RPMI8226 (cell line): ENCODE data around the gene CTRB2.
A peak's percentile ranks its signal among the peaks of the same experiment; 100 is the strongest.
"Not testable (repeated sequence)": the region's sequence is repeated elsewhere in the genome, so short reads cannot be mapped to it uniquely, and the experiment has no call there.

Experiments
- DNase-seq: peaks from one replicate; pipeline ENCODE4 v3.0.0-alpha.2; 2015

The CTRB2 gene

DNA sequence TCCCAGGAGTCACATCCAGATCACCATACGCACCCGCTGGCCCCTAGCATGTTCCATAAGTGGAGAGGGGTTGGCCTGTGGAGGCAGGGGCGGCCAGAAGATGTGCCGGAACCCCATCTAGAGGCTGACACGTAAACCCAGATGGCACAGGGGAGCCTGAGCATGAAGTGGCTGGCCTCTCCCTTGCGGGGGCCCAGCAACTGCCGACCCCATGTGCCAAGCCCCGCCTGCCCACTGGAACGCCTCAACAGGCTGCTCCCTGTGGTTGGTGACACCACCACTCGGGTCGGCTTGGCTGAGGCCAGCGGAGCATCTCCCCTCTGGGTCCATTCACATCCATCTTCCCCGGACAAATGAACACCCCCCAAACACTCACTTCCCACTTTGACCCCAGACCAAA lies 35.0 kb upstream of the CTRB2 start:
- no peak for DNase-seq

DNA sequence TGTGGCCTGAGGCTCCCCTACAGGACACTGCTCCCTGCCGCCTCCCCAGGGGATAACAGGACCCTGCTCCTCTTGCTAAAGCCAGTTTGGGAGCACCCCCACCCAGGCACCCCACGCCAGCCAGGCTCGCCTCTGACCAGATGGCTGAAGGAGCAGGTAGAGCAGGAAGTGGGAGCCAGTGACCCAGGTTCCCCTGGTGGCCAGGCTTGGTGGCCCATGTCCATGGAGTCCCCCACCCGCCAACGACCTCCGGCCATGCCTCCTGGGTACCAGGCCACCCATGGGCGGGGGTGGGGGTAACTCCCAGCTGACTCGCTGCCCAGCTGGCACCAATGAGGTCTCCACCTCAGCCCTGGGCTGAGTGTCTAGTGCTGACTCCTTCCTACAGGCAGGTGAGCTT lies 34.5 kb upstream of the CTRB2 start:
- DNase-seq = no peak

DNA sequence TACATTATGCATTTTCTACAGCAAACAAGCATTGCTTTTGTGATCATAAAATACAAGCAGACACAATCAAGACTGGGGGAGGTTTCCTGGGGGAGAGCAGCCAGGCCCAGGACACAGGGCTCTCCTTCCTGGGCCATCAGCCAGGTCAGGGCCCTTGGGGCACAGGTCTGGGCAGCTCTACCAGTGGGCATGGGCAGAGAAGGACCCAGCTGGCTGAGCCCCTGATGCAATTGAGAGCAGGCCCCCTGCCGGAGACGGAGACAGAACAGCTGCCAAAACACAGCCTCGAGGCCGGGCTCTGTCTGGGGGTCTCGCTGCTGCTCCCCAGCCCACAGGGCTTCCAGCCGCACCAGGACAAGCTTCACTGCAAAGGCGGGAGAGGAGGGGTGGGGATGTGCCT lies 33.7 kb upstream of the CTRB2 start:
- DNase-seq = not testable (repeated sequence)

DNA sequence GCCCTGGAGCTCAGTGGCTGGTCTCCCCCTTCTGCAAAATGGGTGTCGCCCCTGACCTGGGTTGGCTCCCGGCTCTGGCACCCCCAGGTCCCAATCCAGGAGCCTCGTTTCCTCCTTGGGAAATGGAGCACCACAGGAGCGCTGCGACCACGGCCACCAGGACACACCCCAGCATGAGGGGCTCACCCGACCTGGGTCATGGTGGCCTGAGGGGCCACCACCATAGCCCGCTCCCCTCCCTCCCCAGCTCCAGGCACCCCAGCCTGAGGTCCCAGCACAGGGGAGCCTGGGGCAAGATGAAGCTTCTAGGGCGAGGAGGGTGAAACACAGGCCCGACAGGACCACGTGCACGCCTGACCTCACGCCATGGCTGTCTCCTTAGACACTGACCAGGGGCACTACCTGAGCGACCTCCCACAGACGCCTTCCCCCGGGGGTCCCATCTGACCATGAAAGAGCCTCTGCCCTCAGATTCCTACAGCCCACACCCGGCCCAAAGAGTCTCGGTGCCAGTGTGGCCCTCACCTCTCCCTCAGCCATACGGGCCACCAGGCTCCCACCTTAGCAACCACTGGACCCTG lies 32.7 kb upstream of the CTRB2 start:
- DNase-seq = no peak

DNA sequence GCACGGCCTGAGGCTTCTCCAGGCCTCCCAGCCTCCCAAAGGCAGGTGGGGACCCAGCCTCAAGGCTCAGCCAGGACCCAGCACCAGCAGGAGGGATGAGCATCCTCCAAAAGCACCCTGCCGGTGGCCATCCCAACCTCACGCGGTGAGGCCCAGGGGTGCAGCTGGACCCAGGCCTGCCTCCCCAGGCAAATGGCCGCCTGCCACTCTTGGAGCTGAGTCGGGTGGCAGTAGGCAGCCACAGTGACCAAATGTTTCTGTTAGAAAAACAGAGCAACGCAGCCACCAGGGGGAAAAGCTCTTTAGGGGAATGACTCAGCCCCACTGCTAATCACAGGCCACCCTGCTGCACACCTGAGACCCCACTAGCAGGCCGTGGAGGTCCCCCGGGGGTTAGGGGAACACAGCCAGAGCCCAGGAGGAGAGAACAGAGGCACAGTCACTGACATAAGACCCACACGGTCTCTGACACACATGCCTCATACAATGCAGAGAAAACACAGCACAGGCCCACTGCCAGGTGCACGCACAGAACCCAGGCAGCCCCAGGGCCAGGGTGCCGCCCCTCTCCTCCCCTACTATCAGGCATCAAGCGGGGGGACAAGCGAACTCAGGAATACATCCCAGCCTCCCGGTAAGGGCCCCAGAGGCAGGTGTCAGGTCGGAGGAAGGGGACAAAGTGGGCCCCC lies 32.0 kb upstream of the CTRB2 start:
- DNase-seq = peak; percentile 42

DNA sequence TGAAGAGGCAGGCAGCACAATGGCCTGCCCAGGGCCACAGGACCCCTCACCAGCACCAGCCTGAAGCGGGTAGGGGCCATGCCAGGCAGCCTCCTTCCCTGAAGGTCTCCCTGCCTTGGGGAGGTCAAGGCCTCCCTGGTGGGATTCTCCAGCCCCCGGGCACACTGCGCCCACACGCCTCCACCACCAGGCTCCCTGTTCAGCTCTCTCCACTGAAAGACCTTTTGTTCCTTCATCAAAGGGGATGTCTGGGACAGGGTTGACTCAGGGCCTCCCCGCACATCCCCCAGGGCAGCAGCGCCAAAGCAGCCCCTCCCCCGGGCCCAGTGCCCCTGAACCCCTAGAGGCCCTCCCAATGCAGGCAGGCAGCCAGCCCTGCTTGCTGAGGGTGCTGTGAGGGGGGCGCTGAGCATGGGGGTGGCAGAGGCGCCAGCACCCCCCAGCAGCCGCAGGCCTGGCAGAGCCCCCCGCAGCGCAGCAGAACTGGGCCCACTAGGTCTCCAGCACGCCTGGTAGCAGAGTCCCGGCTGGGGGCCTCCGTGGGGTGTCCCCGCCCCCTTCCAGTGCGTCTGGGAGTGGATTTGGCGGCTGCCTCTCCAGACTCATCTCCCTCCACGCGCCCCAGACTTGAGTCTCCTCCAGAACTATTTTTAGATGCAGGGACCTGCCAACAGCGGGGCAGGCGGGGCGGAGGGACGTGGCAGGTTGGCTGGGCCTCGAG lies 31.3 kb upstream of the CTRB2 start:
- peak; percentile 69 for DNase-seq

DNA sequence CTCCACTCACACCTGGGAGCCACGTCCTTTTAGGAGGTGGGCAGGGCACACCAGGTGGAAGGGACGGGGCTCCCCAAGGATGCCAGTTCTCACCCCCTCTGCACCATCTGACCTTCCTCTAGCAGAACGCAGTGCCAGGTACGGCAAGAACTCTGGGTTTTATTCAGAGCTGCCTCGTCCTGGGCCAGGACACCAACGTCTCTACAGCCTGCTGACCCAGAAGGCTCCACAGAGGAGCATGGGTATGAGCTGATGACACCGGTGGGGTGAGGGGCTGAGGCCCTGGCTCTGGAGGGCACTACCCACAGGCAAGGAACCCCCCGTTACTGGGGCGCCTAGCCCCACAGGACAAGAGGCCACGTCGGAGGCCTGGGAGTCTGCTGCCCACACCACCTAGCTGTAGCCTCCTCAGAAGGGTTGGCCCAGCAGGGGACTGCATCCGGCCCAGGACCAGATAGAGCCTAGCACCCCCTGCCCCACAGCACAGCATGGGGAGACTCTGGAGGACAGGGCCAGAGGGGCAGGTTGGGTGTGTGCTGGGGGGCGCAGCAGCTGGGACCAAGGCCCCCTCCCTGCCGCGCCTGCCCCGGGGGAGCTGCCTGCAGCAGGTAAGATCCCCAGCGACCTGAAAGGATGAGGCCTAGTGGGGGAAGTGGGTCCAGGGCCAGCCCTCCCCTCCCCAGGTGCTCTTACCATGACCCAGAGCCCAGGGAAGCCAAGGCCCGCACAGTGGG lies 30.6 kb upstream of the CTRB2 start:
- no peak for DNase-seq

DNA sequence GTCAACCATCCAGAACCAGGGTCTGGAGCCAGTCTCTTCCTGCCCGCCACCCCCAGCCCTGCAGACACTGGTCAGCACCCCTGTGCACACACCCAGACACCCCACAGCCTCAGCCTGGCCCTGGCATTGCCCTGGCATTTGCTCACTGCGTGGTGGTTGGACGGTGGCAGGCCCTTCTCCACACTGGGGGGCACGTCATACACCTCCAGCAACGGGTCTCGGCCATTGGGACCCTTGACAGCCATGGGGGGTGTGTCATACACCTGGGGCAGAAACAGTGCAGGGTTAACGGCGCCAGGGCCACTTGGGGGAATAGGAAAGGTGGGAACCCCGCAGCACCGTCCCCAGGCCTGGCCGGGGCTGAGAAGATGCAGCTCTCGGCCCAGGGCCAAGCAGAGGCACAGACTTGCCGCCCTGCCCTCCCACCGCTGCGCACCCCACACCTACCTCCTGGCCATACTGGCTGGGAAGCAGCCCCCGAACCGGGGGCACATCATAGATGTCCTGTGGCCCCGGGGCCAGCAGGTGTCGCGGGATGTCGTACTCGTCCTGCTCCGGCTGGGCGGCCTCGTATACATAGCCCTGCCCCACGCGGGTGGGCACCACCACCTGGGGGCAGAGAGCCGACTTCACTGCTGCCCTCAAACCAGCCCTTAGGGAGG lies 29.9 kb upstream of the CTRB2 start:
- DNase-seq = no peak

DNA sequence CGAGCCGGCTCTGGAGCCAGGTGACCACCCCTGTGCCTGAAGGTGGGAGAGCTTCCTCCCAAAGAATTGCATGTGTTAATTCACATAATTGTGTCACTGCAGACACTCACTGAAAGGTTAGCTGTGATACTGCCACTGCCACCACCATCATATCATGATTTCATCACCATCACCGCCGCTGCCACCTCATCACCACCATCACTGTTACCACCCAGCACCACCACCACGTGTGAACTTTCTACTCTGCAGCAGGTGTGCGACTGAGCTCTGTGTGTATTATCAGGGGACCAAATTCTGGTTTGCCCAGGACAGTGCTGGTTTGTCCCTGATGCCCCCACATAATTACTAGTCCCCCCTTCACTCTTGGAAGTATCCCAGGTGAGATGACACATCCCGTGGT lies 29.3 kb upstream of the CTRB2 start:
- no peak for DNase-seq

DNA sequence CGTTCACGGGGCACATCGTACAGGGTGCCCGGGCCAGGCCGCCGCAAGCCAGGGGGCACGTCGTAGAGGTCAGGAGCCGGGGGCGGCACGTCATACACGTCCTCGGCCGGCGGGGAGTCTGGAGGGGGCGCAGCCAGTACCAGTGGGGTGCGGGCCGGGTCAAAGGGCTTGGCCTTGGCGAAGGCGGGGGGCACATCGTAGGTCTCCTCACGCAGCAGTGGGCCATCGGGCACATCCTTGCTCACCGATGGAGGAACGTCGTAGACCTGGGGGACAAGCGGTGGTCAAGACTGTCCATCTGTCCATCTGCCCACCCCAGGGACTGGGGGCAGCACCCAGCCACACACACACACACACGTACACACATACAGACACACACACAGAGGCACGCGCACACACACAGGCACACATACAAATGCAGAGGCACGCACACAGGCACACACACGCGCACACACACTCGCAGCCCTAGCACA lies 28.8 kb upstream of the CTRB2 start:
- no peak for DNase-seq

DNA sequence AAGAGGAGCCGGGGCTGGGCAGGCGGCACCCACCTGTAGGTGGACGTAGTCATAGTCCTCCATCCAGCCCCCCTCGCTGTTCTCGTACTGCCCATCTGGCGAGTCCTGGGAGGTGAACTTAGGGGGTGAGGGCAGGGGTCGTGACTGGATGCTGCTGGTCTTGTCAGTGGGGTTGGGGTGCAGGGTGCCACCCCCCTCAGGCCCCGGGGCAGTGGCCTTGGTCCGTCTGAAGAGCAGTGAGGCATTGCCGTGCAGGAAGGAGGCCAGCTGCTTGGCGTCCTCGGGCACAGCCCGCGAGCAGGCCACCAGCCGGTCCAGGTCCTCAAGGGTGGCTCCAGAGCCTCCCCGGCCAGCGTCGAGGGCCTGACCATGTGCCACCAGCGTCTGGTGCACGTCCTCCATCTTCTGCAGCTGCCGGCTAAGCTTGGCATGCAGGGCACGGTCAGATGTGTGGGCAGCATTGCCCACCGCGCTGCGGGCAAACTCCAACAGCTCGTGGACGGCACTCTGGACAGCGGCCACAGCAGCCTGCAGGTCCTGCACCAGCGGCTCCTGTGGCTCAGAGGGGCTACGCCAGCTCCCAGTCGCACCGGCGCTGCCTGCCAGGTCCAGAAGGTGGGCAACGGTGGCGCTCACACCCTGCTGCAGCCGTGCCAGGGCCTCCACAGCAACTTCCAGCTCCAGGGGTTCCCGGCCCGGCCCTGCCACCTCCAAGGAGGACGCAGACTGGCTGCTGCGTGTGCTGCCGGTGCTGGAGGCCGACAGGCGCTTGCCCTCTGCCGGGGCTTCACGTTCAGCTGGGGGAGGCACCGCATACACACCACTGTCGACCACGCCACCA lies 28.1 kb upstream of the CTRB2 start:
- no peak for DNase-seq

DNA sequence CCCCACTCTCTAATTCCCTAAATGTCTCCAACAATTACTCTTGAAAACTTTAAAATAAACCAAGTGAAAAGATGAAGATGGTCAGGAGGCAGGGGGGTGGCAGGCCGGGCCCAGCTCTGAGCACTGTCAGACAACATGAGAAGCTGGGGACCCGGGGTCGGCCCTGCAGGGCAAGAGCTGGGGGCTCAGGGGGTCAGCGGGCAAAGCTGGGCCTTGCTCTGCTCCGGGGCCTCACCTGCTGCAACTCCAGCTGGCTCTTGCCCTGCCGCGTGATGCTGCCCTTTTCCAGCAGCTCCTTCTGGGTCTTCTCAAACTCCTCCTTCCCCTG lies 26.6 kb upstream of the CTRB2 start:
- no peak for DNase-seq

DNA sequence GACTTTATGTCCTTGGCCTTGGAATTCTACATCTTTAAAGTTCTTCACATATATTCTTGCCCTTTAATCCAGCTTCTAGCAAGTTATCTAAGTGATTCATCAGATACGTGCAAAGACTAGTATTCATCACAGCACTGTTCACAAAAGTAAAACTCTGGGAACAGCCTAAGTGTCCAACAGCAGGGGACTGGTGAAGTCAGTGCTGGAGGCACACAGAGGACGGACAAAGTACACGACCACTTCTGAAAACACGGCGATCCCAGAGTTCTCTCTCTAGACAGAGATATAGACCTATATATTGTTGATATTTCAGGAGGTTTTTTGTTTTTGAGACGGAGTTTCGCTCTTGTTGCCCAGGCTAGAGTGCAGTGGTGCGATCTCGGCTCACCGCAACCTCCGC lies 24.6 kb upstream of the CTRB2 start:
- DNase-seq = no peak

DNA sequence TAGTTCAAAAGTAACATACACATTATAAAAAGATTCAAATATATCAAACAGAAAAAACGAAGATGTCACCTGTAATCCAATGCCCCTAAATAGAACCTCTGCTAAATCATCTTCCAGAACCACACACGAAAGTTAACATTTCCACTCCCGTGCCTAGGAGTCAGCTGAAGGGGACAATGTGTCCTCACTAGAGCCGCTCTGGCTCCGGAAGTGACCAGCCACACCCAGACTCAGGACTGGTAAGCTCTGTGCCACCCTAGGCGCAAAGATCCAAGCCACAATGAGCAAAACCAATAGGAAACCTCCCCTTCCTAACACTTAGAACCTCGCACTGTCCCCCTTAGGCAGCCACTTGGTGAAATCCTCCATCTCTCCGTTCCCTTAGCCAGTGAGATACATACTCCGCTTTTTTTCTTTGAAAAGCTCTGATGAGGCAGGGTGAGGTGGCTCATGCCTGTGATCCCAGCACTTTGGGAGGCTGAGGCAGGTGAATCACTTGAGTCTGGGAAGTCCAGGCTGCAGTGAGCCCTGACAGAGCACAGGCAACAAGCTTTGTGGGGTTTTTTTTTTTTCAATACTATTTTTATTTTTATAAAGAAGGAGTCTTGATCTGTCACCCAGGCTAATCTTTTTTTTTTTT lies 23.6 kb upstream of the CTRB2 start:
- DNase-seq = no peak

DNA sequence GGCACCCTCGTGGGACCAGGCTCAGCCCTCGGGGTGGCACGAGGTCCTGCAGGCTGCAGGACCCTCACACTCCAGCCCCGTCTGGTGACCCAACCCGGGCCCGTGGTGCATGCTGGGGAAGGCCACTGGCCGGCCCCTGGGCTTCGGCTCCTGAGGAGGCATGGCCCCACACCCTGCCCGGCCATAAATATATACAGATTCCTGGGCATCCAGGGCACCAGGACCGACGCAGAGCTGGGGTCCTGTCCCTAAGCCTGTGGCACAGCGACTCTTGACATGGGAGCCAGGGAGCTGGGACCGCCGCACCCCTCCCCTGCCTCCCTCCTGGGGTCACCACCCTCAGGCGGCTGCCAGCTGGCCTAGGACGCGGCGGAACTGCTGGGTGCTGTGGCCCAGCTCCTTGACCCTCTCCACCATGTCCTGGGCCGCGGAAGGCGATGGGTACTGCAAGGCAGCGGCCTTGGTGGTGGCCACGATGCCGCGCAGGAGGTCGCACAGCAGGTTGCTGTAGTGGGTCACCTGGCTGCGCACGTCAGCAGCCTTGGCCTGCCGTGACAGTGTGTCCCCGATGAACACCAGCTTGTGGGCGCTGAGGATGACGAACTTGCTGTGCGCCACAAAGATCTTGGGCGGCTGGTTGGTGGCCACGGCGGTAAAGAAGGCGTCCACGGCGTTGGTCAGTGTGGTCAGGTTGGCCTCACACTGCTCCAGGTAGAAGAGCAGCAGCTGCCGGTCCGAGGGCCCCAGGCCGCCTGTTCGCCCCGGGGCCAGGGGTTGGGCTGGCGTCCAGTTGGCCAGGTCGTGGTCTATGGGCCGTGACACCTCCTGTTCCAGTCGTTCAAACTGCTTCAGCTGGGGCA lies 22.4 kb upstream of the CTRB2 start:
- DNase-seq = no peak

DNA sequence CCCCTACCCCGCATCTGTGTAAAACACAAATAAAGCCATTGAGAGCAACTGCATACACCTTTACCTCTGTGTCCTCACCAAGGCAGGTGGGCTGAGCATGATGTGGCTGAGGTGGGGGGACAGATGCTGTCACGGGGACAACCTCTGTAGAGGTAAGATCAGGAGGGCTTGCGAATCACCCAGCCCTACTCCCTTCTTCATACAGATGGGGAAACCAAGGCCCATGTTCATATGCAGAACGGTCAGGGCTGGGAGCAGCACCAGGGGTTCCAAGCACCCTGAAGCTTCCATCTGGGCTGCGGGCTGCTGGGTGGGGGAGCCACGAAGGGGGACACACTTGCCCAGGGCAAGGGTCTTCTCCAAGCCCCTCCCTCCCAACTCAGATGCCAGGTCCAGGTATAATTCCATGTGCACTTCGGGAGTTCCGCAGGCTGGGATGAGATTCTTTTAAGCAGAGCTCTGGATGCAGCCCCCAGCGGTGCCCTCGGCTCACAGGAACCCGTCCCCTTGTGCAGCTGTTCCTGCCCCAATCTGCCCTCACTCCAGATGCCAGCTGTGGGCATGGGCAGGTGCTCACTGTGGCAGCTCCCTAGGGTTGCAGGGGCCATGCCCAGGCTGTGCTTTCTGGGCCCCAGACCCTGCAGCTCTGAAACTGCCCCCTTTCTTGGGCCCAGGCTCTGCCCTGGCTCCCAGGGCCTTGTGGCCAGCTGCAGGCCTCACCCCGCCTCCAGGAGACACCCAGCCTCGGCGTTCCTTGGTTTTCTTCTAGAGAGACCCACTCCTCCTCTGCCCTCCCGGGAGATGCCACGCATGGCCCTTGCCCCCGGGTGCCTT lies 21.4 kb upstream of the CTRB2 start:
- DNase-seq = no peak

DNA sequence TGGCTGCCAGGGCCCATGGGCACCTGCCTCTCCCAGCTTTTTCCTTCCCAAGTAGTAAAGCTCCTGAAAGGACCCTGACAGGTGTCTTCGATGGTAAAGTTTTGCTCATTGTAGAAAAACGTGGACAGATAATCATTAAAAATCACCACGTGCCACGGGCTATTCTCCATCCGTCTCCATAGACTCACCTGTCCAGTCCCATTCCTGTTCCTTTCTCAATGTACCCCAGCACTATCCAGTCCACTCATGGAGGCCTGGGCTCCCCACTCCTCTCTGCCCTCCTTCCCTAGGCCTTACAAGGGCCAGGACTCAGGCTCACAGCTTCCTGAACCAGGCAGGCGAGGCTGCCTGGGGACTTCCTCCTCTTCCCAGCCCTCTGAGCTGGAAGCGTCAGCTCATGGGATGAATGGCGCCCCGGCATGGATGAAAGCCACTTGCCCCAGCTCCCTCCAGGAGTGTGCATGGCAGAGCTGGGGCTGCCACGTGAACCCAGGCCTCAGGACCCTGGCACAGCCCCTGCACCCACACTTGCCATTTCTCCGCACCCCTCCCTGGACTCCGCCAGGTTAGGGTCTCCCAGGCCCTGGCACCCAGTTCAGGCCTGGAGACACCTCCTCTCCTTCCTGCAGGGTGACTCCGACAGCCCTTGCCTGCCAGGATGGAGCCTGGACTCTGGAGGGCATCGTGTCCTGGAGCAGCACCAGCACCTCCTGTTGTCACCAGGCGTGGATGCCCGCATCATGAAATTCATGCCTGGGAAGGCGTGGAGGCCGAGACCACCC lies 20.6 kb upstream of the CTRB2 start:
- DNase-seq = no peak

DNA sequence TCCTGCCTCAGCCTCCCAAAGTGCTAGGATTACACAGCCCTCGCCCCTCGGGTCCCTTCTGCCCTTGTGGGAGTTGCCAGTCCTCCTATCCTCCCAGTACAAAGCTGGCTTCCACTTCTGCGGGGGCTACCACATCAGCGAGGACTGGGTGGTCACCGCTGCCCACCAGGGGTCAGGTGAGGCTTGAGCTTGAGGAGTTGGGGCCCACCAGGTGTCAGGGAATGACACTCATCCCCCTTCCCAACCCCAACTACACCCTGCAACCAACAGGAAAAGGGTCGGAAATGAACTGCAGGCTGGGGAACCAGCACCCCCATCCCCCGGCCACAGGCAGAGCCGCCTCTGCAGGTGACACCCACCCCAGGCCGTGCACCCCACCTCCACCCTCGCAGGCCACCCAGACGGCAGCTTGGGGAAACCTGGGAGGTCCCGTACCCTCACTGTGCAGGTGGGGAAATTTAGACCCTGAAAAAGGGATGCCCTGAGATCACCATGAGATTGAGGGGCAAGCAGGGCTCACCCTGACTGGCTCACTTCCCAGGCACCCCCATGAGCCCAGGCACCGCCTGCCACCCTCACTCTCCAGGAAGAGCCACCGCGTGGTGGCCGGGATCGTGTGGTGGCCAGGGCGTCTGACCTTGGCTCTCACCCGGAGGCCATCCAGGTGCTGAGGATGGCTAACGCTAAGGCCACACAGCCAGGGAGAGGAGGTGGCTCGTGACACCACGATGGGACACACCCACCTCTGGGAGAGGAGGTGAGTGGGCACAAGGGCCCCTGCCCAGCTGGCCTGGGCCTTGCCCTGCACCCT lies 19.8 kb upstream of the CTRB2 start:
- no peak for DNase-seq
